ENCODE results near the gene SNX14. TPM values are rescaled to one million over a fixed set of nuclear protein-coding genes. Genes with fewer than 3 reads are reported as not detected.

SNX14 gene
- total and polyA plus RNA-seq, 10 of the 15 experiments (the other 5 are each of a cell fraction or from before 2014, with no cell fraction given): 34.2 to 122 (median 51.0) TPM

DNA sequence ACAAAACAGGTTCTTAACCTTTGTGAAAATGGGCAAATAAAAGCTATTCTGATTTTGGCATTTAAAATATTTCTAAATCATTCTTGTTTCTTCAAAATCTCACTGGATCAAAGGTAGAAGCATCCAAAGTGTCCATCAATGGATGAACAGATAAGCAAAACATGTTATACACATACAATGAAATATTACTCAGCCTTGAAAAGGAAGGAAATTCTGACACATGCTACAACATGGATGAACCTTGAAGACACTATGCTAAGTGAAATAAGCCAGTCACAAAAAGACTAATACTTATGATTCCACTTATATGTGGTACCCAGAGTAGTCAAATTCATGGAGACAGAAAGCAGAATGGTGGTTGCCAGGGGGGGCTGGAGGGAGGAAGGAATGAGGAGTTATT is 45.9 kb downstream of the SNX14 start (continued):
- TF ChIP-seq KAT2A (conservative IDR thresholded peaks at IDR 0.05; ENCODE audit: control insufficient read depth, low read depth, low read length) (no peak), EZH2 (IDR thresholded peaks at IDR 0.05; ENCODE audit: borderline replicate concordance, control insufficient read depth, low read depth, low read length) (no peak), SMC3 (IDR thresholded peaks at IDR 0.05; ENCODE audit: borderline replicate concordance, low read length) (no peak)

DNA sequence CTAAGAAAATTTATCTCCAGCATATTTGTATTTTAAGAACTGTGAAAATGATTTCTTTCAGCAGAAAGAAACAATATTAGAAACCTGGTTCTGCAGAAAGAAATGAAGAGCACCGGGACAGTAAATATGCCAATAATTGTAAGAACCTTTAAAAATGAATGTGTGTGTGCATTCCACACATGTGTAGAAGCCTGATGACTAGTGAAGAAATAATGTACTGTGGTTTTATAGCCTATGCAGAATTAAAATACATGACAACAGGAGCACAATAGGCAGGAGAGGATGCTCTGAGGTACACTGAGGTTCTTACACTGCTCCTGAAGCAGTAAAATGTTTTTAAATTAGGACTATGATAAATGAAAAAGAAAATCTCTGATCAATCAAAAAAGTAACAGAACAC is 48.9 kb downstream of the SNX14 start:
- no peaks in the 10 kb centered on the region for H3K9me3 ChIP-seq (replicated peaks; ENCODE audit: control insufficient read depth, insufficient read depth, low read length)
- DNase-seq (ENCODE audit: low read depth, low spot score) (no peak), FAIRE-seq (no peak), ATAC-seq (no peak)
- H3K4me3 ChIP-seq: no peak overlapping the region
- H3K27ac ChIP-seq (ENCODE audit: control insufficient read depth, insufficient read depth): no peak overlapping the region
- H3K4me2 ChIP-seq (ENCODE audit: control insufficient read depth, insufficient read depth): no peak overlapping the region
- CTCF ChIA-PET: interaction anchor here (0.7 kb wide), 1 partner anchor 21 kb away, joined by 3 read pairs; no protein-coding TSS in a partner anchor
- H2AFZ ChIP-seq (ENCODE audit: control insufficient read depth, low read depth, low read length): no peak overlapping the region
- no peak overlapping the region for H3K9ac ChIP-seq (ENCODE audit: control insufficient read depth, insufficient read depth, low read length)
- BruUV-seq (replicated peaks): no TSS peak
- H3K79me2 ChIP-seq (ENCODE audit: control insufficient read depth, insufficient read depth, low read length): no peaks in the 10 kb centered on the region
- SMC1A ChIA-PET (ENCODE audit: uncharacterized antibody, unreplicated experiment): interaction anchor here (0.9 to 2.4 kb wide), 2 partner anchors 15 to 69 kb away, joined by 3 to 10 read pairs; no protein-coding TSS in a partner anchor
- peaks cover 0 to 7% of the 10 kb centered on the region in 2 experiments; a peak in 3 of 4 replicates for H3K36me3 ChIP-seq (ENCODE audit: control insufficient read depth in 2 of 2, insufficient read depth in 2 of 2, low read length in 1 of 2)
- no peaks in the 10 kb centered on the region for H4K20me1 ChIP-seq (ENCODE audit: control insufficient read depth, insufficient read depth)
- RAD21 ChIA-PET (ENCODE audit: unreplicated experiment): no interaction called here
- intact Hi-C loops (cut with micrococcal nuclease; ENCODE audit: unreplicated experiment): no loop called here
- WGBS (ENCODE audit: insufficient coverage, insufficient replicate concordance, low lambda C conversion rate, missing lambda C conversion rate): 100% methylated on average over 1 of the region's 1 CpG
- in situ Hi-C loops (cut with MboI): no loop called here
- H3K4me1 ChIP-seq (ENCODE audit: control insufficient read depth, insufficient read depth, low read length): no peaks in the 10 kb centered on the region
- POLR2A ChIA-PET: no interaction called here
- H3K27me3 ChIP-seq (replicated peaks in 1 of 2; ENCODE audit: control insufficient read depth in 2 of 2, insufficient read depth in 2 of 2, low read length in 1 of 2): no peaks in the 10 kb centered on the region
- no peak for TF ChIP-seq SPI1 (IDR thresholded peaks at IDR 0.05; ENCODE audit: borderline replicate concordance, insufficient read depth, low read depth, low read length)
- TF ChIP-seq, protein P1, sequence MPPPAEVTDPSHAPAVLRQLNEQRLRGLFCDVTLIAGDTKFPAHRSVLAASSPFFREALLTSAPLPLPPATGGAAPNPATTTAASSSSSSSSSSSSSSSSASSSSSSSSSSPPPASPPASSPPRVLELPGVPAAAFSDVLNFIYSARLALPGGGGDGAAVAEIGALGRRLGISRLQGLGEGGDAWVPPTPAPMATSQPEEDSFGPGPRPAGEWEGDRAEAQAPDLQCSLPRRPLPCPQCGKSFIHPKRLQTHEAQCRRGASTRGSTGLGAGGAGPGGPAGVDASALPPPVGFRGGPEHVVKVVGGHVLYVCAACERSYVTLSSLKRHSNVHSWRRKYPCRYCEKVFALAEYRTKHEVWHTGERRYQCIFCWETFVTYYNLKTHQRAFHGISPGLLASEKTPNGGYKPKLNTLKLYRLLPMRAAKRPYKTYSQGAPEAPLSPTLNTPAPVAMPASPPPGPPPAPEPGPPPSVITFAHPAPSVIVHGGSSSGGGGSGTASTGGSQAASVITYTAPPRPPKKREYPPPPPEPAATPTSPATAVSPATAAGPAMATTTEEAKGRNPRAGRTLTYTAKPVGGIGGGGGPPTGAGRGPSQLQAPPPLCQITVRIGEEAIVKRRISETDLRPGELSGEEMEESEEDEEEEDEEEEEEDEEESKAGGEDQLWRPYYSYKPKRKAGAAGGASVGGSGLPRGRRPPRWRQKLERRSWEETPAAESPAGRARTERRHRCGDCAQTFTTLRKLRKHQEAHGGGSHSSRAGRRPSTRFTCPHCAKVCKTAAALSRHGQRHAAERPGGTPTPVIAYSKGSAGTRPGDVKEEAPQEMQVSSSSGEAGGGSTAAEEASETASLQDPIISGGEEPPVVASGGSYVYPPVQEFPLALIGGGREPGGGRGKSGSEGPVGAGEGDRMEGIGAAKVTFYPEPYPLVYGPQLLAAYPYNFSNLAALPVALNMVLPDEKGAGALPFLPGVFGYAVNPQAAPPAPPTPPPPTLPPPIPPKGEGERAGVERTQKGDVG (CRISPR knock-in tag; IDR thresholded peaks at IDR 0.05): no peak
- TF ChIP-seq, protein P2, sequence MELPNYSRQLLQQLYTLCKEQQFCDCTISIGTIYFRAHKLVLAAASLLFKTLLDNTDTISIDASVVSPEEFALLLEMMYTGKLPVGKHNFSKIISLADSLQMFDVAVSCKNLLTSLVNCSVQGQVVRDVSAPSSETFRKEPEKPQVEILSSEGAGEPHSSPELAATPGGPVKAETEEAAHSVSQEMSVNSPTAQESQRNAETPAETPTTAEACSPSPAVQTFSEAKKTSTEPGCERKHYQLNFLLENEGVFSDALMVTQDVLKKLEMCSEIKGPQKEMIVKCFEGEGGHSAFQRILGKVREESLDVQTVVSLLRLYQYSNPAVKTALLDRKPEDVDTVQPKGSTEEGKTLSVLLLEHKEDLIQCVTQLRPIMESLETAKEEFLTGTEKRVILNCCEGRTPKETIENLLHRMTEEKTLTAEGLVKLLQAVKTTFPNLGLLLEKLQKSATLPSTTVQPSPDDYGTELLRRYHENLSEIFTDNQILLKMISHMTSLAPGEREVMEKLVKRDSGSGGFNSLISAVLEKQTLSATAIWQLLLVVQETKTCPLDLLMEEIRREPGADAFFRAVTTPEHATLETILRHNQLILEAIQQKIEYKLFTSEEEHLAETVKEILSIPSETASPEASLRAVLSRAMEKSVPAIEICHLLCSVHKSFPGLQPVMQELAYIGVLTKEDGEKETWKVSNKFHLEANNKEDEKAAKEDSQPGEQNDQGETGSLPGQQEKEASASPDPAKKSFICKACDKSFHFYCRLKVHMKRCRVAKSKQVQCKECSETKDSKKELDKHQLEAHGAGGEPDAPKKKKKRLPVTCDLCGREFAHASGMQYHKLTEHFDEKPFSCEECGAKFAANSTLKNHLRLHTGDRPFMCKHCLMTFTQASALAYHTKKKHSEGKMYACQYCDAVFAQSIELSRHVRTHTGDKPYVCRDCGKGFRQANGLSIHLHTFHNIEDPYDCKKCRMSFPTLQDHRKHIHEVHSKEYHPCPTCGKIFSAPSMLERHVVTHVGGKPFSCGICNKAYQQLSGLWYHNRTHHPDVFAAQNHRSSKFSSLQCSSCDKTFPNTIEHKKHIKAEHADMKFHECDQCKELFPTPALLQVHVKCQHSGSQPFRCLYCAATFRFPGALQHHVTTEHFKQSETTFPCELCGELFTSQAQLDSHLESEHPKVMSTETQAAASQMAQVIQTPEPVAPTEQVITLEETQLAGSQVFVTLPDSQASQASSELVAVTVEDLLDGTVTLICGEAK (IDR thresholded peaks at IDR 0.05; ENCODE audit: borderline replicate concordance): no peak
- TF ChIP-seq BMI1 (IDR thresholded peaks at IDR 0.05; ENCODE audit: borderline replicate concordance): no peak
- TF ChIP-seq, protein P3, sequence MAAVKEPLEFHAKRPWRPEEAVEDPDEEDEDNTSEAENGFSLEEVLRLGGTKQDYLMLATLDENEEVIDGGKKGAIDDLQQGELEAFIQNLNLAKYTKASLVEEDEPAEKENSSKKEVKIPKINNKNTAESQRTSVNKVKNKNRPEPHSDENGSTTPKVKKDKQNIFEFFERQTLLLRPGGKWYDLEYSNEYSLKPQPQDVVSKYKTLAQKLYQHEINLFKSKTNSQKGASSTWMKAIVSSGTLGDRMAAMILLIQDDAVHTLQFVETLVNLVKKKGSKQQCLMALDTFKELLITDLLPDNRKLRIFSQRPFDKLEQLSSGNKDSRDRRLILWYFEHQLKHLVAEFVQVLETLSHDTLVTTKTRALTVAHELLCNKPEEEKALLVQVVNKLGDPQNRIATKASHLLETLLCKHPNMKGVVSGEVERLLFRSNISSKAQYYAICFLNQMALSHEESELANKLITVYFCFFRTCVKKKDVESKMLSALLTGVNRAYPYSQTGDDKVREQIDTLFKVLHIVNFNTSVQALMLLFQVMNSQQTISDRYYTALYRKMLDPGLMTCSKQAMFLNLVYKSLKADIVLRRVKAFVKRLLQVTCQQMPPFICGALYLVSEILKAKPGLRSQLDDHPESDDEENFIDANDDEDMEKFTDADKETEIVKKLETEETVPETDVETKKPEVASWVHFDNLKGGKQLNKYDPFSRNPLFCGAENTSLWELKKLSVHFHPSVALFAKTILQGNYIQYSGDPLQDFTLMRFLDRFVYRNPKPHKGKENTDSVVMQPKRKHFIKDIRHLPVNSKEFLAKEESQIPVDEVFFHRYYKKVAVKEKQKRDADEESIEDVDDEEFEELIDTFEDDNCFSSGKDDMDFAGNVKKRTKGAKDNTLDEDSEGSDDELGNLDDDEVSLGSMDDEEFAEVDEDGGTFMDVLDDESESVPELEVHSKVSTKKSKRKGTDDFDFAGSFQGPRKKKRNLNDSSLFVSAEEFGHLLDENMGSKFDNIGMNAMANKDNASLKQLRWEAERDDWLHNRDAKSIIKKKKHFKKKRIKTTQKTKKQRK (IDR thresholded peaks at IDR 0.05; ENCODE audit: low read depth, low read length): no peak
- TF ChIP-seq, protein P4, sequence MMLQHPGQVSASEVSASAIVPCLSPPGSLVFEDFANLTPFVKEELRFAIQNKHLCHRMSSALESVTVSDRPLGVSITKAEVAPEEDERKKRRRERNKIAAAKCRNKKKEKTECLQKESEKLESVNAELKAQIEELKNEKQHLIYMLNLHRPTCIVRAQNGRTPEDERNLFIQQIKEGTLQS (IDR thresholded peaks at IDR 0.05; ENCODE audit: borderline replicate concordance, extremely low read depth, low read depth, low read length): no peak
- no peak for TF ChIP-seq RELA (IDR thresholded peaks at IDR 0.05; ENCODE audit: borderline replicate concordance, partially characterized antibody)
- no peak for TF ChIP-seq TCF7 (IDR thresholded peaks at IDR 0.05; ENCODE audit: borderline replicate concordance)
